Measurements from ENCODE around the gene DDT.

- TF ChIP-seq, protein P1, sequence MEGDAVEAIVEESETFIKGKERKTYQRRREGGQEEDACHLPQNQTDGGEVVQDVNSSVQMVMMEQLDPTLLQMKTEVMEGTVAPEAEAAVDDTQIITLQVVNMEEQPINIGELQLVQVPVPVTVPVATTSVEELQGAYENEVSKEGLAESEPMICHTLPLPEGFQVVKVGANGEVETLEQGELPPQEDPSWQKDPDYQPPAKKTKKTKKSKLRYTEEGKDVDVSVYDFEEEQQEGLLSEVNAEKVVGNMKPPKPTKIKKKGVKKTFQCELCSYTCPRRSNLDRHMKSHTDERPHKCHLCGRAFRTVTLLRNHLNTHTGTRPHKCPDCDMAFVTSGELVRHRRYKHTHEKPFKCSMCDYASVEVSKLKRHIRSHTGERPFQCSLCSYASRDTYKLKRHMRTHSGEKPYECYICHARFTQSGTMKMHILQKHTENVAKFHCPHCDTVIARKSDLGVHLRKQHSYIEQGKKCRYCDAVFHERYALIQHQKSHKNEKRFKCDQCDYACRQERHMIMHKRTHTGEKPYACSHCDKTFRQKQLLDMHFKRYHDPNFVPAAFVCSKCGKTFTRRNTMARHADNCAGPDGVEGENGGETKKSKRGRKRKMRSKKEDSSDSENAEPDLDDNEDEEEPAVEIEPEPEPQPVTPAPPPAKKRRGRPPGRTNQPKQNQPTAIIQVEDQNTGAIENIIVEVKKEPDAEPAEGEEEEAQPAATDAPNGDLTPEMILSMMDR (conservative IDR thresholded peaks at IDR 0.05), result no peak
- no peak for TF ChIP-seq EZH2 (IDR thresholded peaks at IDR 0.05; ENCODE audit: low read depth)
Measured at GRCh38 chr22:24008381-24009226, 34.4 kb upstream of the DDT start.

Measured in PC-9 (cell line).